ENCODE results near the gene HOTAIR. TPM values are rescaled to one million over a fixed set of nuclear protein-coding genes. Genes with fewer than 3 reads are reported as not detected.

The HOTAIR gene
- total RNA-seq (2021) = not detected in 3 replicates
- not detected for Bru-seq, nascent RNA
- long read RNA-seq, experiment 1 = 0 reads
- long read RNA-seq, experiment 2 = 0 reads
- long read RNA-seq, experiment 3 = 0 reads

DNA sequence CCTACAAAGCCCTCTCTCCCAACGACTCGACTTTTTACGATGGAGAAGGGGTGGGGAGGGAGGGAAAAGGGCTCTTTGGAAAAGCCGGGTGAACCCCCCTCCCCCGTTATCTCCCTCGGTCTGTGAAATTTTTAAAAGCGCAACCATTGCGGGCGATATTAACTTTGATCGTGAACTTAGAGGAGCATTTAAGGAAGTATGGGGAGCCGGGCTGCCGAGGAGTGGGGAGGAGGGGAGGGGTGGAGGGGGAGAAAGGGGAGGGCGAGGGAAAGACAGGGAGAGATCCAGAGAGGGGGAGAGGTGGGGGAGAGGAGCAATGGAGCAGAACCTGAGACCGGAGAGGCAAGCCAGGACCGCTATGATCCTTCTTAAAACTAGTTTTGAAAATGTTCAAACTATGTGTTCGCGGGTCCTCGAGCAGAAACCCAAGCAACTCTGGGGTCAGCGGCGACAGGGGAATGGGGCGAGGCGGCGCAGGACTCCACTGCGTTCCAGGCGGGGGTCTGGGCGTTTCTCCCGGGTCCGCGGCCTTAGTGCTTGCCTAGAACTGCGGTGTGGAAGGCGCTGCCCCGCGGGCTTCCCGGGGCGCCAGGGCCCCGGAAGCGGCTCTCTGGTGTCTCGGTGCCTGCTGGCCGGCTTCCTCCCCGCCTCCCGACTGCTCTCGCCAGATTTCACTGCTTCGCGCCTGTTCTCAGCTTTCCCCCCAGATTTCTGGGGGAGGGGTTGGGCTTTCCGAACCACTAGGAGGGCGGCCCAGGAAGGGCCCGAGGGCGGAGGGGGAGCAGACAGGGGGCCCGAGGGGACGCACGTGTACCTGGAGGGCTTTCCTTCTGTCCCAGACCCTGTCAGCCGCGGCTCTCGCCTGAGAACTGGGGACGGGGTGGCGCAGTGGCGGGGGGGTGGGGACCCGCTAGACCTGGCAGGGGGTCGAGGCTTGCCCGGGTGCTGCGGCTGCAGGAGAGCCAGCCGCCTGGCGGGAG lies at the start of gene HOTAIR:
HOTAIR (minus strand) TSS at position 871 of the 980 bp plus-strand sequence.
- POLR2A ChIA-PET = no interaction called here
- Mint-ChIP-seq H3K9me3 (no peaks in the 10 kb centered on the region), H3K36me3 (no peaks in the 10 kb centered on the region), H3K27me3 (ENCODE audit: low read depth) (peaks cover 100% of the 10 kb centered on the region), H3K4me3 (peak within 1 kb of the TSS; percentile 58), H3K4me1 (peaks cover 23% of the 10 kb centered on the region), H3K27ac (no peak within 1 kb of the TSS)
- CTCF ChIA-PET = interaction anchor here (0.6 kb wide), 1 partner anchor 245 kb away, joined by 4 read pairs; no protein-coding TSS in a partner anchor
- TF ChIP-seq ETV6 (CRISPR knock-in tag; IDR thresholded peaks at IDR 0.05) = no peak
- TF ChIP-seq, protein P1, sequence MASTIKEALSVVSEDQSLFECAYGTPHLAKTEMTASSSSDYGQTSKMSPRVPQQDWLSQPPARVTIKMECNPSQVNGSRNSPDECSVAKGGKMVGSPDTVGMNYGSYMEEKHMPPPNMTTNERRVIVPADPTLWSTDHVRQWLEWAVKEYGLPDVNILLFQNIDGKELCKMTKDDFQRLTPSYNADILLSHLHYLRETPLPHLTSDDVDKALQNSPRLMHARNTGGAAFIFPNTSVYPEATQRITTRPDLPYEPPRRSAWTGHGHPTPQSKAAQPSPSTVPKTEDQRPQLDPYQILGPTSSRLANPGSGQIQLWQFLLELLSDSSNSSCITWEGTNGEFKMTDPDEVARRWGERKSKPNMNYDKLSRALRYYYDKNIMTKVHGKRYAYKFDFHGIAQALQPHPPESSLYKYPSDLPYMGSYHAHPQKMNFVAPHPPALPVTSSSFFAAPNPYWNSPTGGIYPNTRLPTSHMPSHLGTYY (CRISPR knock-in tag; IDR thresholded peaks at IDR 0.05) = no peak
- TF ChIP-seq PRRX2 (CRISPR knock-in tag; IDR thresholded peaks at IDR 0.05) = no peak
- TF ChIP-seq, protein P2, sequence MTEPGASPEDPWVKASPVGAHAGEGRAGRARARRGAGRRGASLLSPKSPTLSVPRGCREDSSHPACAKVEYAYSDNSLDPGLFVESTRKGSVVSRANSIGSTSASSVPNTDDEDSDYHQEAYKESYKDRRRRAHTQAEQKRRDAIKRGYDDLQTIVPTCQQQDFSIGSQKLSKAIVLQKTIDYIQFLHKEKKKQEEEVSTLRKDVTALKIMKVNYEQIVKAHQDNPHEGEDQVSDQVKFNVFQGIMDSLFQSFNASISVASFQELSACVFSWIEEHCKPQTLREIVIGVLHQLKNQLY (CRISPR knock-in tag; IDR thresholded peaks at IDR 0.05) = no peak
- TF ChIP-seq ELF4 (CRISPR knock-in tag; IDR thresholded peaks at IDR 0.05; ENCODE audit: low read depth) = no peak
- no peak for TF ChIP-seq NR2C2 (CRISPR knock-in tag; IDR thresholded peaks at IDR 0.05)
- TF ChIP-seq ZNF263 (CRISPR knock-in tag; IDR thresholded peaks at IDR 0.05; ENCODE audit: low read depth) = no peak
- ATAC-seq (no peak; the same call in 1 of the 2 replicates), DNase-seq (ENCODE audit: low spot score) (no peak)

DNA sequence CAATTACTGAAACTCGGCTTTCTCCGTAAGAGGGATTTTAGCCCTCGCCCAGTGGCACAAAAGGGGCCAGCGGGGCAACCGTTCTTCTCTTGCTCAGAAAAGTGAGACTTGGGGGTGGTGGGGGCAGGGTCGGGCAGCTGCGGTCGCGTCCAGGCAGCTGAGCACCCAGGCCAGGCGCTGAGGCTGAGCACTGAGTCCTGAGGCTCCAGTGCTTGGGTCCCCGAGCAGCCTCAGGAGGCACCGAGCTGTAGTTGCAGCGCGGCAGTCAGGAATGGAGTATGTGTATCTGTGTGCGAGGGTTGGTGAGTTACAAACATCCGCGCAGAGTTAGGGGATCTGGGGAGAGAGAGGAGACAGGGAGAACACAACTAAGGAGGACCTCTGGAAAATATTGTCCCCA lies 49.4 kb upstream of the HOTAIR start:
- CTCF ChIA-PET = interaction anchor here (0.9 to 3.9 kb wide), 9 partner anchors 9 to 191 kb away, joined by 3 to 25 read pairs (median 9); partner anchors contain the start of genes HOXC5, HOXC8 and SMUG1
- Mint-ChIP-seq H3K27me3 (ENCODE audit: low read depth) (peaks cover 100% of the 10 kb centered on the region), H3K27ac (no peak overlapping the region), H3K36me3 (no peaks in the 10 kb centered on the region; the same call in 1 of the 2 replicates), H3K9me3 (no peaks in the 10 kb centered on the region), H3K4me3 (no peak overlapping the region), H3K4me1 (peaks cover 24% of the 10 kb centered on the region)
- DNase-seq (ENCODE audit: low spot score) (no peak), ATAC-seq (peak; percentile 55)
- POLR2A ChIA-PET = interaction anchor here (0.5 to 1.5 kb wide), 2 partner anchors 175 to 177 kb away, joined by 3 to 4 read pairs; no protein-coding TSS in a partner anchor
- TF ChIP-seq KAT7 (CRISPR knock-in tag; IDR thresholded peaks at IDR 0.05; ENCODE audit: borderline replicate concordance) = no peak

DNA sequence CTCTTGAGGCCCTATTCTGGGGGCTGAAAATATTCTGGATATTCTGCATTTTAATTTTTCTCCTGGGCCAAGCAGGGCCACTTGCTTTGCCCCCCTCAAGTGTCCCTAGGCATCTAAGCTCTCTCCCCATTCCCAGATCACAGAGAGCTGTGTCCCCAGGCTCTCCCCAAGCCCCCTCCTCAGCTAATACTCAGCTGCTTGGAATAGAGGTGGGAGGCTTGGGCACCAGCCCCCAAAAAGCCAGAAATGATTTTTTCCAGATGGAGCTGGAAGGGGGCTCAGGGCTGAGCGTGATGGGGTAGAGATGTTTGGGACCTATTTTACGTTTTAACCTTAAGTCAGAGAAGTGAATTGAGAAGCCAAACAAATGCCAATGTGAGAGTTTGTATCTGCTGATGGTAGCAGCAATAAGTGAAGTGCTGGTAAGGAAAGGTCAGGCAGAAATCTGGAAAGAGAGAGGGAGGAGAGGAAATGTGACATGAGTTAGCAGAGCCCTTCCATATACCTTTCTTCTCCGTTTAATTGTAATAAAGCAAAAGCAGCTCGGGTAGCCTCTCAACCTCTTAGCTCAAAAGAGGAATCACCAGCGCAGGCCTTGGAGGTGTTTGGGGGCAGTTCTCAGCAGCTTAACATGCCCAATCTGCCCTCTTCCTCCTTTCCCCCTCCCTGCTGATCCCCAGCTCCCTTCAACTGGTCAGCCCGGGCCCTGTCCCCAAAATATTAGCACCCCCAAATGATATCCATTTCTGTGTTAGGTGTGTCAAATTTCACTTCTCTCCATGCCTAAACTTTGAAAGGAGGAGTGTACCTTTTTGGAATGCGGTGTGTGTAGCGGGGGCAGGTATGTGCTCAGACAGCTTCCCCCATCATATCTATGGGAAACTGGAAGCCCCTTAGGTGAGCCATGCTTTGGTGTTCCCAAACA lies 48.5 kb upstream of the HOTAIR start:
- POLR2A ChIA-PET = interaction anchor here (0.5 to 1.5 kb wide), 2 partner anchors 176 to 178 kb away, joined by 3 to 4 read pairs; no protein-coding TSS in a partner anchor
- Mint-ChIP-seq H3K27ac (no peak overlapping the region), H3K4me1 (peaks cover 22% of the 10 kb centered on the region), H3K36me3 (no peaks in the 10 kb centered on the region; the same call in 1 of the 2 replicates), H3K27me3 (ENCODE audit: low read depth) (peaks cover 99% of the 10 kb centered on the region), H3K9me3 (no peaks in the 10 kb centered on the region), H3K4me3 (no peak overlapping the region)
- CTCF ChIA-PET = interaction anchor here (0.9 to 3.9 kb wide), 9 partner anchors 9 to 191 kb away, joined by 3 to 25 read pairs (median 9); partner anchors contain the start of genes HOXC5, HOXC8 and SMUG1
- ATAC-seq = no peak
- DNase-seq (ENCODE audit: low spot score) = no peak
- TF ChIP-seq ZBTB21 (CRISPR knock-in tag; IDR thresholded peaks at IDR 0.05; ENCODE audit: borderline replicate concordance) (no peak), FOXK1 (CRISPR knock-in tag; IDR thresholded peaks at IDR 0.05) (no peak), ZNF396 (CRISPR knock-in tag; IDR thresholded peaks at IDR 0.05; ENCODE audit: borderline replicate concordance) (no peak), RORB (CRISPR knock-in tag; IDR thresholded peaks at IDR 0.05) (no peak), ZNF138 (CRISPR knock-in tag; conservative IDR thresholded peaks at IDR 0.05) (no peak), FOXP1 (CRISPR knock-in tag; IDR thresholded peaks at IDR 0.05; ENCODE audit: borderline replicate concordance) (no peak), ZNF263 (CRISPR knock-in tag; IDR thresholded peaks at IDR 0.05; ENCODE audit: low read depth) (no peak), NR3C1 (CRISPR knock-in tag; conservative IDR thresholded peaks at IDR 0.05; ENCODE audit: low read depth) (no peak), SMAD4 (CRISPR knock-in tag; IDR thresholded peaks at IDR 0.05) (no peak)
- TF ChIP-seq, protein P3, sequence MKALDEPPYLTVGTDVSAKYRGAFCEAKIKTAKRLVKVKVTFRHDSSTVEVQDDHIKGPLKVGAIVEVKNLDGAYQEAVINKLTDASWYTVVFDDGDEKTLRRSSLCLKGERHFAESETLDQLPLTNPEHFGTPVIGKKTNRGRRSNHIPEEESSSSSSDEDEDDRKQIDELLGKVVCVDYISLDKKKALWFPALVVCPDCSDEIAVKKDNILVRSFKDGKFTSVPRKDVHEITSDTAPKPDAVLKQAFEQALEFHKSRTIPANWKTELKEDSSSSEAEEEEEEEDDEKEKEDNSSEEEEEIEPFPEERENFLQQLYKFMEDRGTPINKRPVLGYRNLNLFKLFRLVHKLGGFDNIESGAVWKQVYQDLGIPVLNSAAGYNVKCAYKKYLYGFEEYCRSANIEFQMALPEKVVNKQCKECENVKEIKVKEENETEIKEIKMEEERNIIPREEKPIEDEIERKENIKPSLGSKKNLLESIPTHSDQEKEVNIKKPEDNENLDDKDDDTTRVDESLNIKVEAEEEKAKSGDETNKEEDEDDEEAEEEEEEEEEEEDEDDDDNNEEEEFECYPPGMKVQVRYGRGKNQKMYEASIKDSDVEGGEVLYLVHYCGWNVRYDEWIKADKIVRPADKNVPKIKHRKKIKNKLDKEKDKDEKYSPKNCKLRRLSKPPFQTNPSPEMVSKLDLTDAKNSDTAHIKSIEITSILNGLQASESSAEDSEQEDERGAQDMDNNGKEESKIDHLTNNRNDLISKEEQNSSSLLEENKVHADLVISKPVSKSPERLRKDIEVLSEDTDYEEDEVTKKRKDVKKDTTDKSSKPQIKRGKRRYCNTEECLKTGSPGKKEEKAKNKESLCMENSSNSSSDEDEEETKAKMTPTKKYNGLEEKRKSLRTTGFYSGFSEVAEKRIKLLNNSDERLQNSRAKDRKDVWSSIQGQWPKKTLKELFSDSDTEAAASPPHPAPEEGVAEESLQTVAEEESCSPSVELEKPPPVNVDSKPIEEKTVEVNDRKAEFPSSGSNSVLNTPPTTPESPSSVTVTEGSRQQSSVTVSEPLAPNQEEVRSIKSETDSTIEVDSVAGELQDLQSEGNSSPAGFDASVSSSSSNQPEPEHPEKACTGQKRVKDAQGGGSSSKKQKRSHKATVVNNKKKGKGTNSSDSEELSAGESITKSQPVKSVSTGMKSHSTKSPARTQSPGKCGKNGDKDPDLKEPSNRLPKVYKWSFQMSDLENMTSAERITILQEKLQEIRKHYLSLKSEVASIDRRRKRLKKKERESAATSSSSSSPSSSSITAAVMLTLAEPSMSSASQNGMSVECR (CRISPR knock-in tag; IDR thresholded peaks at IDR 0.05; ENCODE audit: borderline replicate concordance) = no peak
- TF ChIP-seq, protein P4, sequence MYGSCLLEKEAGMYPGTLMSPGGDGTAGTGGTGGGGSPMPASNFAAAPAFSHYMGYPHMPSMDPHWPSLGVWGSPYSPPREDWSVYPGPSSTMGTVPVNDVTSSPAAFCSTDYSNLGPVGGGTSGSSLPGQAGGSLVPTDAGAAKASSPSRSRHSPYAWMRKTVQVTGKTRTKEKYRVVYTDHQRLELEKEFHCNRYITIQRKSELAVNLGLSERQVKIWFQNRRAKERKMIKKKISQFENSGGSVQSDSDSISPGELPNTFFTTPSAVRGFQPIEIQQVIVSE (CRISPR knock-in tag; IDR thresholded peaks at IDR 0.05; ENCODE audit: borderline replicate concordance) = no peak
- TF ChIP-seq, protein P5, sequence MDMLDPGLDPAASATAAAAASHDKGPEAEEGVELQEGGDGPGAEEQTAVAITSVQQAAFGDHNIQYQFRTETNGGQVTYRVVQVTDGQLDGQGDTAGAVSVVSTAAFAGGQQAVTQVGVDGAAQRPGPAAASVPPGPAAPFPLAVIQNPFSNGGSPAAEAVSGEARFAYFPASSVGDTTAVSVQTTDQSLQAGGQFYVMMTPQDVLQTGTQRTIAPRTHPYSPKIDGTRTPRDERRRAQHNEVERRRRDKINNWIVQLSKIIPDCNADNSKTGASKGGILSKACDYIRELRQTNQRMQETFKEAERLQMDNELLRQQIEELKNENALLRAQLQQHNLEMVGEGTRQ (CRISPR knock-in tag; IDR thresholded peaks at IDR 0.05) = no peak

Measured in WTC11 (cell line).